ENCODE data around the gene HAUS3.

Gene HAUS3

DNA sequence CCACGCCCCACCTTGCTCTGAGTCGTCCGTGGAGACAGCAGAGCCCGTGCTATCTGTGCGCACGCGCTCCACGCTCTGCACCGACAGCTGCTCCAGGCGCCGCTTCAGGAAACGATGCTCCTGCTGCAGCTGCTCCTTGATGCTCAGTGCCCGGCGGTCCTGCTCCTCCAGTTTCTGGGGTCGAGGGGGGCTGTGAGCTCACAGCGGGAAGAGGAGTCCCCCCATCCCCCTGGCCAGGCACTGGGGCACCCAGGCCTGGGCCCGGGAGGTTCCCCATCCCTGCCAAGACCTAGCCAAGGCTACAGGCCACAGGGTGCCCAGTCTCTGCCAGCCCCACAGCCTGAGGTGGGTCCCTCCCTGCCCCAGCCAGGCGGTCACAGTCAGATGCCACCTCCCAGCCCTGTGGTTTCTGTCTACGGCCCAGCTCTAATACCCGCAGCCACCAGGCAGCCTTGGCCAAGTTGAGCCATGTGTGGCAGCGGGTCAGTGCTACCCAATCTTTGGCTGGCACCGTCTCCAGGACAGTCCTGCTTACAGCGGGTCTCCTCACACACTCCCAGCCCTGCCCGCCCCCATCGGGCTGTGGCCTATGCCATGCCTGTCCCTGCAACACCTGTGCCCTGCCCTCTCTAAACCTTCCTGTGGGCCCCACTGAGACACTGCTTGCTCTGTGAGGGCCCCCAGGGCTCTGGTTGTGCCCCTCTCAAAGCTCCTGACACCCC, 9.3 kb upstream of the HAUS3 start:
- Histone ChIP-seq H3K36me3 (replicated peaks; ENCODE audit: insufficient read depth, low read length) (no peaks in the 10 kb centered on the region), H3F3A (ENCODE audit: insufficient read depth, low read length) (no peaks in the 10 kb centered on the region), H3K27me3 (replicated peaks; ENCODE audit: insufficient read depth, low read length) (no peaks in the 10 kb centered on the region), H2AFZ (ENCODE audit: low read length) (no peak overlapping the region), H3K9me3 (replicated peaks; ENCODE audit: insufficient read depth, low read length) (no peaks in the 10 kb centered on the region), H4K20me1 (ENCODE audit: insufficient read depth, low read length) (no peaks in the 10 kb centered on the region), H3K9me2 (replicated peaks; ENCODE audit: insufficient read depth, low read length) (no peaks in the 10 kb centered on the region), H3K9ac (ENCODE audit: low read length) (no peak overlapping the region), H3K4me1 (ENCODE audit: low read length) (no peaks in the 10 kb centered on the region), H3K4me2 (ENCODE audit: low read depth, low read length) (no peak overlapping the region), H3K27ac (ENCODE audit: low read length) (no peak overlapping the region), H3K79me2 (ENCODE audit: low read length) (no peaks in the 10 kb centered on the region), H3K4me3 (ENCODE audit: low read length) (no peak overlapping the region)
- no peak for TF ChIP-seq EZH2phosphoT487 (IDR thresholded peaks at IDR 0.05; ENCODE audit: low read length)
- TF ChIP-seq EZH2 (optimal IDR thresholded peaks at IDR 0.05; ENCODE audit: low read depth, low read length): no peak
- TF ChIP-seq, protein P1, sequence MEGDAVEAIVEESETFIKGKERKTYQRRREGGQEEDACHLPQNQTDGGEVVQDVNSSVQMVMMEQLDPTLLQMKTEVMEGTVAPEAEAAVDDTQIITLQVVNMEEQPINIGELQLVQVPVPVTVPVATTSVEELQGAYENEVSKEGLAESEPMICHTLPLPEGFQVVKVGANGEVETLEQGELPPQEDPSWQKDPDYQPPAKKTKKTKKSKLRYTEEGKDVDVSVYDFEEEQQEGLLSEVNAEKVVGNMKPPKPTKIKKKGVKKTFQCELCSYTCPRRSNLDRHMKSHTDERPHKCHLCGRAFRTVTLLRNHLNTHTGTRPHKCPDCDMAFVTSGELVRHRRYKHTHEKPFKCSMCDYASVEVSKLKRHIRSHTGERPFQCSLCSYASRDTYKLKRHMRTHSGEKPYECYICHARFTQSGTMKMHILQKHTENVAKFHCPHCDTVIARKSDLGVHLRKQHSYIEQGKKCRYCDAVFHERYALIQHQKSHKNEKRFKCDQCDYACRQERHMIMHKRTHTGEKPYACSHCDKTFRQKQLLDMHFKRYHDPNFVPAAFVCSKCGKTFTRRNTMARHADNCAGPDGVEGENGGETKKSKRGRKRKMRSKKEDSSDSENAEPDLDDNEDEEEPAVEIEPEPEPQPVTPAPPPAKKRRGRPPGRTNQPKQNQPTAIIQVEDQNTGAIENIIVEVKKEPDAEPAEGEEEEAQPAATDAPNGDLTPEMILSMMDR (IDR thresholded peaks at IDR 0.05; ENCODE audit: low read length): no peak
- DNase-seq: no peak

DNA sequence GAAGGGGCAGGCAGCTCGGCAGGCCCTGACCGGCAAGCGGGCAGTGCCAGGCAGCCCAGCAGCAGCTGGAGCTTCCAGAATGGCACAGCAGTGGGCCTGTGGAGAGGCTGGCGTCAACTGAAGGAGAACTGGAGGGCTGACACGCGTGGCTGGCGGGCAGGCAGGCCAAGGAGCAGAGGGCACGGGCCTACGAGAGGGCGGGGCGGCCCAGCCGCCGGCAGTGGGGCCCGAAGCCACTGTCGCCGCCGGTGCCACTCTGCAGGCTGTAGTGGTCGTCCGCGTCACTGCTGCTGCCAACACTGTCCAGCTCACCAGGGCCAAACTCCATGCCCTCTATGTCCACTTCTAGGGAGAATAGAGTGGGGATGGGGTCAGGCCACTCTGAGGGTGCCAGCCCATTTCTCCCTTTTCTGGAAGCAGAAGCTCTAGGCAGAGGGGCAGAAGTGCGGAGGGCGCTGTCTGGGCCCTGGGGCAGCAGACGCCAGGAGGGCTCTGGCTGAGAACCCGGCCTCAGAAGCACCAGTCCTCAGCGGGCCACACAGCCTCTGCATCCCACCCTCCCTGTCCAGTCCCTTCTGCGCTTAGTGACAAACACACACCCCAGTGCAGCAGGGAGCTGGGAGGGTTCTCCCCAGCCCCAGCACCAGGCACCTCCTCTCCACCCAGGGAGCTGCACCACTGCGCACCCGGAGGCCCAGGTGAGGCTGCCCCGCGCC, 8.6 kb upstream of the HAUS3 start:
- no peak for DNase-seq

DNA sequence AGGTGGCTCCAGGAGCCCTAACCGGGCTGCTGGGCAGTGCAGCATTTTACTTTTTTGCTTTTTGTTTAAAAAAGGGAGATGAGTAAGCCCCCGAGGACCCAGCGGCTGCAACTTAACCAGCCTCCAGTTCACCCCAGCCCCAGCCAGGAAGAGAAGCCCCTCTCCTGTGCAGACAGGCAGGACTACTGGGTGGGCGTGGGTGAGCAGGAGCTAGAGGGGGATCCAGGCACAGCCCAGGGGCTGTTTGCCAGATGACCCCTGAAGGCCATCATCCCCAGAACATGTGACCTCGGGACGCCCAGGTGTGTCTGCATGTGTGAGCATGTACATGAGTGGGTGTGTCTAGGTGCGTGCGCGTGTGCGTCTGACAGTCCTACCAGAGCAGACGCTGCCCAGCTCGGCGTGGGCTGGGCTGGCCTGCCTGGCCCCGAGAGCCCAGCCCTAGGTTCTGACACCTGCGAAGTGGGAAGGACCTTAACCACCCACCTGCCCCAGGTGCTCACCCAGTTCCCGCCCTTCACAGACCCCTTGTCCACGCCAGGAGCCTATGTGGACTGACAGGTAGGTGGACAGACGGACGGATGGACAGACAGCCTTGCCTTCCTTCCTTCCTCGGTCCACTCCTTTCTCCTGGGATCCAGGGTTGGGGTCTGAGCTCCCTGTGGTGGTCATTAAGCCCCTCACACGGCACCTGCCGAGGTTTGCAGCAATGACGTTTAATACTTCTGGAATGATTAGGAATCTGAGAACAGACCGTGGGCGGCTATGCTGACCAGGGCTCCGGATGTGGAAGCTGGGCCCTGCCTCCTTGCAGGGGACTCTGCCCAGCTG, 7.8 kb upstream of the HAUS3 start:
- TF ChIP-seq EZH2phosphoT487 (IDR thresholded peaks at IDR 0.05; ENCODE audit: low read length) (no peak), EZH2 (optimal IDR thresholded peaks at IDR 0.05; ENCODE audit: low read depth, low read length) (no peak)
- TF ChIP-seq, protein P1 (IDR thresholded peaks at IDR 0.05; ENCODE audit: low read length): no peak
- Histone ChIP-seq H3K36me3 (replicated peaks; ENCODE audit: insufficient read depth, low read length) (no peaks in the 10 kb centered on the region), H4K20me1 (ENCODE audit: insufficient read depth, low read length) (no peaks in the 10 kb centered on the region), H3K4me3 (ENCODE audit: low read length) (no peak overlapping the region), H3K9me2 (replicated peaks; ENCODE audit: insufficient read depth, low read length) (no peaks in the 10 kb centered on the region), H3K4me2 (ENCODE audit: low read depth, low read length) (no peak overlapping the region), H3F3A (ENCODE audit: insufficient read depth, low read length) (no peaks in the 10 kb centered on the region), H2AFZ (ENCODE audit: low read length) (no peak overlapping the region), H3K9ac (ENCODE audit: low read length) (no peak overlapping the region), H3K27me3 (replicated peaks; ENCODE audit: insufficient read depth, low read length) (no peaks in the 10 kb centered on the region), H3K79me2 (ENCODE audit: low read length) (no peaks in the 10 kb centered on the region), H3K27ac (ENCODE audit: low read length) (no peak overlapping the region), H3K4me1 (ENCODE audit: low read length) (no peaks in the 10 kb centered on the region; the same call in 1 of the 2 replicates), H3K9me3 (replicated peaks; ENCODE audit: insufficient read depth, low read length) (no peaks in the 10 kb centered on the region)
- DNase-seq: no peak

More for the DNA sequence above, 8.6 kb upstream of the HAUS3 start:
- no peaks in the 10 kb centered on the region for H4K20me1 ChIP-seq (ENCODE audit: insufficient read depth, low read length)
- TF ChIP-seq EZH2phosphoT487 (IDR thresholded peaks at IDR 0.05; ENCODE audit: low read length): no peak
- TF ChIP-seq EZH2 (optimal IDR thresholded peaks at IDR 0.05; ENCODE audit: low read depth, low read length): no peak
- TF ChIP-seq, protein P1 (IDR thresholded peaks at IDR 0.05; ENCODE audit: low read length): no peak
- no peaks in the 10 kb centered on the region for H3K9me2 ChIP-seq (replicated peaks; ENCODE audit: insufficient read depth, low read length)
- H3K27ac ChIP-seq (ENCODE audit: low read length): no peak overlapping the region
- no peak overlapping the region for H3K4me3 ChIP-seq (ENCODE audit: low read length)
- no peaks in the 10 kb centered on the region for H3K79me2 ChIP-seq (ENCODE audit: low read length)
- no peak overlapping the region for H3K4me2 ChIP-seq (ENCODE audit: low read depth, low read length)
- no peaks in the 10 kb centered on the region for H3K27me3 ChIP-seq (replicated peaks; ENCODE audit: insufficient read depth, low read length)
- no peak overlapping the region for H3K9ac ChIP-seq (ENCODE audit: low read length)
- H3F3A ChIP-seq (ENCODE audit: insufficient read depth, low read length): no peaks in the 10 kb centered on the region
- no peaks in the 10 kb centered on the region for H3K9me3 ChIP-seq (replicated peaks; ENCODE audit: insufficient read depth, low read length)
- no peaks in the 10 kb centered on the region; the same call in 1 of the 2 replicates for H3K4me1 ChIP-seq (ENCODE audit: low read length)
- no peaks in the 10 kb centered on the region for H3K36me3 ChIP-seq (replicated peaks; ENCODE audit: insufficient read depth, low read length)
- H2AFZ ChIP-seq (ENCODE audit: low read length): no peak overlapping the region
